ENCODE data around the gene THRB.

The THRB gene

GRCh38 chr3:24340161-24340560, 154.5 kb downstream of the THRB start:
- H3K9ac ChIP-seq (ENCODE audit: insufficient read length, low read depth), result no peak overlapping the region
- TF ChIP-seq ZNF274 (IDR thresholded peaks at IDR 0.05; ENCODE audit: low read depth, low read length) (no peak), YY1 (IDR thresholded peaks at IDR 0.05; ENCODE audit: insufficient read depth, insufficient read length) (no peak), SUZ12 (IDR thresholded peaks at IDR 0.05; ENCODE audit: extremely low read depth, insufficient read depth, insufficient read length) (no peak)
- no peak overlapping the region for H3K4me3 ChIP-seq (ENCODE audit: insufficient read length, low read depth)

GRCh38 chr3:24339266-24339825, 155.3 kb downstream of the THRB start:
- Histone ChIP-seq H3K4me3 (ENCODE audit: insufficient read length, low read depth) (no peak overlapping the region), H3K9ac (ENCODE audit: insufficient read length, low read depth) (no peak overlapping the region), H3K36me3 (ENCODE audit: insufficient read depth, insufficient read length, low read length) (no peaks in the 10 kb centered on the region), H3K9me3 (ENCODE audit: insufficient read depth, low read length) (no peaks in the 10 kb centered on the region), H3K27me3 (ENCODE audit: insufficient read depth, insufficient read length) (no peaks in the 10 kb centered on the region), H3K4me1 (ENCODE audit: insufficient read depth, insufficient read length) (no peaks in the 10 kb centered on the region)
- DNase-seq (ENCODE audit: low read depth, low spot score), result no peak
- TF ChIP-seq SUZ12 (IDR thresholded peaks at IDR 0.05; ENCODE audit: extremely low read depth, insufficient read depth, insufficient read length), result no peak
- TF ChIP-seq YY1 (IDR thresholded peaks at IDR 0.05; ENCODE audit: insufficient read depth, insufficient read length), result no peak
- TF ChIP-seq ZNF274 (IDR thresholded peaks at IDR 0.05; ENCODE audit: low read depth, low read length), result no peak

More at GRCh38 chr3:24340161-24340560, 154.5 kb downstream of the THRB start:
- H3K27me3 ChIP-seq (ENCODE audit: insufficient read depth, insufficient read length), result no peaks in the 10 kb centered on the region
- H3K36me3 ChIP-seq (ENCODE audit: insufficient read depth, insufficient read length, low read length), result no peaks in the 10 kb centered on the region
- H3K9me3 ChIP-seq (ENCODE audit: insufficient read depth, low read length), result no peaks in the 10 kb centered on the region
- DNase-seq (ENCODE audit: low read depth, low spot score), result no peak
- no peaks in the 10 kb centered on the region for H3K4me1 ChIP-seq (ENCODE audit: insufficient read depth, insufficient read length)

- H3K36me3 ChIP-seq (ENCODE audit: insufficient read depth, insufficient read length, low read length), result no peaks in the 10 kb centered on the region
- no peak overlapping the region for H3K9ac ChIP-seq (ENCODE audit: insufficient read length, low read depth)
- H3K4me3 ChIP-seq (ENCODE audit: insufficient read length, low read depth), result no peak overlapping the region
- no peaks in the 10 kb centered on the region for H3K4me1 ChIP-seq (ENCODE audit: insufficient read depth, insufficient read length)
- TF ChIP-seq ZNF274 (IDR thresholded peaks at IDR 0.05; ENCODE audit: low read depth, low read length) (no peak), SUZ12 (IDR thresholded peaks at IDR 0.05; ENCODE audit: extremely low read depth, insufficient read depth, insufficient read length) (no peak), YY1 (IDR thresholded peaks at IDR 0.05; ENCODE audit: insufficient read depth, insufficient read length) (no peak)
- H3K9me3 ChIP-seq (ENCODE audit: insufficient read depth, low read length), result no peaks in the 10 kb centered on the region
- no peaks in the 10 kb centered on the region for H3K27me3 ChIP-seq (ENCODE audit: insufficient read depth, insufficient read length)
- DNase-seq (ENCODE audit: low read depth, low spot score), result no peak
Observed at GRCh38 chr3:24338409-24339130, 156.1 kb downstream of the THRB start.

- H3K27me3 ChIP-seq (ENCODE audit: insufficient read depth, insufficient read length), result no peaks in the 10 kb centered on the region
- H3K36me3 ChIP-seq (ENCODE audit: insufficient read depth, insufficient read length, low read length), result no peaks in the 10 kb centered on the region
- DNase-seq (ENCODE audit: low read depth, low spot score), result no peak
- no peaks in the 10 kb centered on the region for H3K4me1 ChIP-seq (ENCODE audit: insufficient read depth, insufficient read length)
- no peaks in the 10 kb centered on the region for H3K9me3 ChIP-seq (ENCODE audit: insufficient read depth, low read length)
- H3K9ac ChIP-seq (ENCODE audit: insufficient read length, low read depth), result no peak overlapping the region
- no peak for TF ChIP-seq YY1 (IDR thresholded peaks at IDR 0.05; ENCODE audit: insufficient read depth, insufficient read length)
- no peak for TF ChIP-seq SUZ12 (IDR thresholded peaks at IDR 0.05; ENCODE audit: extremely low read depth, insufficient read depth, insufficient read length)
- no peak for TF ChIP-seq ZNF274 (IDR thresholded peaks at IDR 0.05; ENCODE audit: low read depth, low read length)
- no peak overlapping the region for H3K4me3 ChIP-seq (ENCODE audit: insufficient read length, low read depth)
Observed at GRCh38 chr3:24336101-24336500, 158.5 kb downstream of the THRB start.

- H3K4me3 ChIP-seq (ENCODE audit: insufficient read length, low read depth), result no peak overlapping the region
- DNase-seq (ENCODE audit: low read depth, low spot score), result no peak
- TF ChIP-seq ZNF274 (IDR thresholded peaks at IDR 0.05; ENCODE audit: low read depth, low read length) (no peak), YY1 (IDR thresholded peaks at IDR 0.05; ENCODE audit: insufficient read depth, insufficient read length) (no peak), SUZ12 (IDR thresholded peaks at IDR 0.05; ENCODE audit: extremely low read depth, insufficient read depth, insufficient read length) (no peak)
Observed at GRCh38 chr3:24332092-24332491, 162.6 kb downstream of the THRB start.

GRCh38 chr3:24323272-24323671, 171.4 kb downstream of the THRB start:
- Histone ChIP-seq H3K36me3 (ENCODE audit: insufficient read depth, insufficient read length, low read length) (no peaks in the 10 kb centered on the region), H3K9ac (ENCODE audit: insufficient read length, low read depth) (no peak overlapping the region), H3K27me3 (ENCODE audit: insufficient read depth, insufficient read length) (no peaks in the 10 kb centered on the region), H3K9me3 (ENCODE audit: insufficient read depth, low read length) (peaks cover 9% of the 10 kb centered on the region; the same call in 1 of the 2 replicates), H3K4me3 (ENCODE audit: insufficient read length, low read depth) (no peak overlapping the region), H3K4me1 (ENCODE audit: insufficient read depth, insufficient read length) (no peaks in the 10 kb centered on the region)
- no peak for DNase-seq (ENCODE audit: low read depth, low spot score)
- no peak for TF ChIP-seq YY1 (IDR thresholded peaks at IDR 0.05; ENCODE audit: insufficient read depth, insufficient read length)

More at GRCh38 chr3:24332092-24332491, 162.6 kb downstream of the THRB start:
- Histone ChIP-seq H3K4me1 (ENCODE audit: insufficient read depth, insufficient read length) (no peaks in the 10 kb centered on the region), H3K9me3 (ENCODE audit: insufficient read depth, low read length) (no peaks in the 10 kb centered on the region), H3K36me3 (ENCODE audit: insufficient read depth, insufficient read length, low read length) (no peaks in the 10 kb centered on the region), H3K27me3 (ENCODE audit: insufficient read depth, insufficient read length) (no peaks in the 10 kb centered on the region), H3K9ac (ENCODE audit: insufficient read length, low read depth) (no peak overlapping the region)

GRCh38 chr3:24320601-24321000, 174.0 kb downstream of the THRB start:
- Histone ChIP-seq H3K9me3 (ENCODE audit: insufficient read depth, low read length) (peaks cover 9% of the 10 kb centered on the region; the same call in 1 of the 2 replicates), H3K9ac (ENCODE audit: insufficient read length, low read depth) (no peak overlapping the region), H3K27me3 (ENCODE audit: insufficient read depth, insufficient read length) (no peaks in the 10 kb centered on the region), H3K4me3 (ENCODE audit: insufficient read length, low read depth) (no peak overlapping the region), H3K4me1 (ENCODE audit: insufficient read depth, insufficient read length) (no peaks in the 10 kb centered on the region), H3K36me3 (ENCODE audit: insufficient read depth, insufficient read length, low read length) (no peaks in the 10 kb centered on the region)
- DNase-seq (ENCODE audit: low read depth, low spot score), result no peak
- TF ChIP-seq ZNF274 (IDR thresholded peaks at IDR 0.05; ENCODE audit: low read depth, low read length) (no peak), SUZ12 (IDR thresholded peaks at IDR 0.05; ENCODE audit: extremely low read depth, insufficient read depth, insufficient read length) (no peak), YY1 (IDR thresholded peaks at IDR 0.05; ENCODE audit: insufficient read depth, insufficient read length) (no peak)

Data from NT2/D1 (cell line).